Measurements from ENCODE around the gene C10orf71.

C10orf71 gene

GRCh38 chr10:49275896-49276295 is 23.1 kb upstream of the C10orf71 start:
- DNase-seq: no peak

- no peak for DNase-seq
Measured at GRCh38 chr10:49276596-49276995, 22.4 kb upstream of the C10orf71 start.

GRCh38 chr10:49277973-49278372 is 21.0 kb upstream of the C10orf71 start:
- no peak for DNase-seq

GRCh38 chr10:49278497-49278981 is 20.4 kb upstream of the C10orf71 start:
- DNase-seq: no peak

- no peak for DNase-seq
Measured at GRCh38 chr10:49279015-49279880, 19.7 kb upstream of the C10orf71 start.

- no peak for DNase-seq
Measured at GRCh38 chr10:49280001-49280408, 19.0 kb upstream of the C10orf71 start.

GRCh38 chr10:49281461-49281860 is 17.5 kb upstream of the C10orf71 start:
- no peak for DNase-seq

GRCh38 chr10:49282306-49282705 is 16.7 kb upstream of the C10orf71 start:
- no peak for DNase-seq

GRCh38 chr10:49282879-49283341 is 16.1 kb upstream of the C10orf71 start:
- no peak for DNase-seq

DNA sequence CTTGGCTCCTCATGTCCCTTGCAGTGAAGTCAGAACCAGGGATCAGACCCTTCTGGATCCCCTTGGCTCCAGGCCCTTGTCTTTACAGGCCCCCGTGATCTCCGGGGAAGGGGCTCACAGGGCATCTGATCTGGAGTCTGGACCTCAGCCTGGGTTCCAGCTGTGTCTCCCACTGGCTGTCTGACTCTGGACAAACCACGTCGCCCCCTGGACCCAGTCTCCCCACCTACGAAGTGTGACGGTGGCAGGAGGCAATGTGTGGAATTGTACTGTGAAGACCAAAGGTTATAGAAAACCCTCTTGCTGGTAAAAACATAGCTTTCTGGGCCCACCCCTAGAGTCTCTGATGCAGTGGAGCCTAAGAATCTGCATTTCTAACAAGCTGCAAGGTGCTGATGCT is 15.5 kb upstream of the C10orf71 start:
- DNase-seq: no peak

DNA sequence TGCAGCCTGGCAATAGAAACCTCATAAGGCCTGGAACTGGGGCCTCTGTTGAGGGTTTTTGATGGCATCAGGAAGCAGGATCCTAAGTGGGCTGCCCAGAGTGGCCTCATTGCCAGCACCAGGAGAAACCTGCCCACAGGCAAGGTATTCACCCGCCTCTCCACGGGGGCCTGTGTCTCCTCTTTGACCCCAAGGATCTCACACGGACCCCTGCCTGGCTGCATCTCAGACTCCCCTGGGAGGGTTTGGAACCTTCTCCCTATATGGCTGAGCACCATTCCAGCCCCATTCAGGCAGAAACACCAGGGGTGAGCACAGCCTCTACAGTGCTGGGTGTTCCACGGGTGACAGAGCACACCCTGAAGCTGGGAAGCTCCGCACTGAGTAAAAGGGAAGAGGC is 14.6 kb upstream of the C10orf71 start:
- DNase-seq: no peak

- DNase-seq: no peak
Measured at GRCh38 chr10:49285232-49285631, 13.7 kb upstream of the C10orf71 start.

GRCh38 chr10:49286686-49287085 is 12.3 kb upstream of the C10orf71 start:
- DNase-seq: no peak

GRCh38 chr10:49287689-49288340 is 11.2 kb upstream of the C10orf71 start:
- no peak for DNase-seq

DNA sequence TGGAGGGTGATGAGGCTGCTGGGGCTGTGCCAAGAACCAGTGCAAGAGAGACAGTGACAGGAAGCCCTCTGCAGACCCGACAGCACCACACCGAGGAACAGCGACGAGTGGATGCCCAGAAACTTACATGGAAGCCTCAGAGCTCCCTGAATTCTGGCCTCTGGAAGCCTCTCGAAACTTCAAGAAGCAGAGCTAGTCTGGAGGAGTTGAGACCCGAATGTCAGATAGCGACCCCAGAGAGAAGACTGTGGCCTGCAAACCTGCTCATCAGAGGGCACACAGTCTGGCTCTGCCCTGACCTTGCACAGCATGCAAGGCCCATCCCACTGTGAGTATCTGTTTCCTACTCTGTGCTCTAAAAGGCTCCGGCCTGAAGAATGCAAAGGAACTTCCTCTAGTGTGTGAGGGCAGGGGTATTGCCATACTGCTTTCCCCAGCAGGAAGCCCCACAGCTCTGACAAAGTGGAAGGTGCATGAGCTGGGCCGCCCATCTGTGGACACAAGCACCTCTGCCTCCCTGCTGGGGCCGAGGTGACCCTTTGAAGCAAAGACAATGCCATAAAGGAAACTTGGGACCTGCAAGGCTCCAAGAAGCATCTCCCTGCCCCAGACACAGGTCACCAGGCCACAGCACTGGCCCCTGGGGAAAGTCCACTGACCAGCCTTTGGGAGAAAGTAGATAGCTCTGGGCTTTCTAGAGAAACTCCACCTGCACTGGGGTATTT is 10.5 kb upstream of the C10orf71 start:
- no peak for DNase-seq

- DNase-seq: no peak
Measured at GRCh38 chr10:49289480-49289879, 9.5 kb upstream of the C10orf71 start.

DNA sequence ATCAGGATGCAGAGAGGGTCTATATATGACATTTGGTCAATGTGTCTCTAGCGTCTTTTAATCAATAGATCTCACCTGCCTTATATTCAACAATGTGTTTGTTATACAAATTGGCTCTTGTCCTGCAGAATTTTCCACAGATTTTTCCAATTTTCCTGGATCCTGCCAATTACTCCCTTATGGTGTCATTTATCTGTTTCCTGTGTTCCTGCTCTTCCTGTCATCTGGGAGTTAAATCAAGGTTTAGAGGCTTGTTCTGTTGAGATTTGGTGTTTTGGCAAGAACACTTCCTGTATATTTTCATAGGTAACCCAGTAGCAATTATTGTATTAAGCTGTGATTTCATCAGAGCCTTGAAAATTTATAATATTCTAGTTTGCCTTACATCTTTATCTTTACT is 8.8 kb upstream of the C10orf71 start:
- DNase-seq: no peak

- no peak for DNase-seq
Measured at GRCh38 chr10:49290607-49291006, 8.4 kb upstream of the C10orf71 start.

- DNase-seq: no peak
Measured at GRCh38 chr10:49292565-49293207, 6.3 kb upstream of the C10orf71 start.

GRCh38 chr10:49293208-49293603 is 5.8 kb upstream of the C10orf71 start:
- no peak for DNase-seq

GRCh38 chr10:49294731-49295130 is 4.2 kb upstream of the C10orf71 start:
- DNase-seq: no peak

DNA sequence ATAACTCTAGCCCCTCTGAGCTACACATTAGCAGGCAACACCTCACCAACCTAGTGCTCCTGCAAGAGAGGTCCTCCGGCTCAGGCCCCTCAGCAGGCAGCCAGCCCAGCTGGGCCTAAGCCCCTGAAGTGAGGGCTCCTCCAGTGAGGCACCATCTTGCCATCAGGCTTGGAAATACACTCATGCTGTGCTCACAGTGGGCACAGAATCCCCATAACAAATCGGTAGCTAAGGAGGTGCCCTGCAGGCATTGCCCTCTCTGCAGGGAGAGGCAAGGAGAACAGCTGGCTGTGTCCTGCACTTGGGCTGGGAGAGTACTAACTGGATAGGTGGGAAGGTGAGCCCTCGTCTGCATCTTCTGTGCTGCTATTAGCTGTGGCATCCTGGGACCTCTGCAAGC is 3.7 kb upstream of the C10orf71 start:
- no peak for DNase-seq

DNA sequence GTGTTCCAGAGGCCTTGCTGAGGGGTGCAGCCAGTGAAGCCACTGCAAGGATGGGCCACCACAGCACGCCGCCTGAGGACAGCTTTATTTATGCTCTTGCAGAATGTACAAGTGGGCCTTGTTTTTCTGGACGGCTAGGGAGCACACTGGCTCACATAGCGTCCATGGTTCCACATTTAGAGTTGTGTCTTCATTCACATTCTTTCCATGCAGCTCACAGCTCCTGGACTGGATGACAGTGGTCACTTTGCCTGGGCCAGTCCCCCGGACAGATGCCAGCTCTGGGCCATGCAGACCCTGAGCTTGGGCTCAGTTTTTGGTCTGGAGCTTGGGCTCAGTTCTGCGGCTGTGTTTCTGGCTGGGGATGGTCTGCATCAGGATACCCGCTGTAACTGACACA is 2.6 kb upstream of the C10orf71 start:
- DNase-seq: no peak
